GM10248 (cell line): ENCODE measurements around the gene CD6.

Experiments used
- CTCF ChIA-PET: fragments of 300-600 bp; sonication (Branson Sonifier 250); formaldehyde crosslinking; extraction: SDS; loops from one replicate; lab custom pipeline; 2021; ENCODE audit warnings: antibody characterized with exemption; lab: Yijun Ruan, JAX
- POLR2A ChIA-PET: fragments of 350-650 bp; sonication (Branson Sonifier 250); formaldehyde crosslinking; extraction: SDS; loops from one replicate; lab custom pipeline; 2020; ENCODE audit warnings: antibody characterized with exemption; lab: Yijun Ruan, JAX
- DNase-seq: peaks from one replicate; pipeline ENCODE4 v3.0.0; 2012; ENCODE audit errors: extremely low spot score
- TF ChIP-seq, protein P1 (sequence below): IDR thresholded peaks from 2 replicates; pipeline ENCODE4 v1.5.1; 2012; ENCODE audit warnings: mild to moderate bottlenecking, low read depth; ENCODE audit errors: extremely low read depth, missing control alignments, control extremely low read depth

Gene CD6

DNA sequence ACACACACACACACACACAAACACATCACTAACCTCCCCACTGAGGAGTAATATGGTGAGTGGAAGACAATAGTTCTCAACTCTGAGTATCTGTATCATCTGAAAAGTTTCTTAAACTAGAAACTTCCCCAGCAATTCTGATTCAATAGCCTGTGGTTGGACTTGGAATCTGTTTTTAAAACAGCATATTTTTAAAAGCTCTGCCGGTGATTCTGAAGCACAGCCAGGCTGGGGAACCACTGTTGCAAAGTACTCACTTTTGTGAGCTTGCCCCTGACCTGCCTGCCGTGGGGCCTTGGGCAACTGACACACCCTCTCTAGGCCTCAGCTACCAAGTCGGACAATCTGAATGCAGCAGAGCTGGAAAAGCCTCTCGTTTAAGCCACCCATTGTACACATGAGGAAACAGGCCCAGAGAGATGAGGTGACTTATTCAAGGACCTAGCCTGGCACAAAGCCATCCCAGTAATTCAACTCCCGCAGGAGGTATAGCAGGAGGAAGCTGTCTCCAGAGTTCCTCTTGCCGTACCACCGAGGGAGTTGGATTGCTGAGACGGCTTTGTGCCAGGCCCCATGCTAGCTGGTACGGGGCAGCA lies 28.4 kb upstream of the CD6 start:
- POLR2A ChIA-PET: interaction anchor here (1.1 kb wide), 1 partner anchor 11 kb away, joined by 3 read pairs; no protein-coding TSS in a partner anchor
- CTCF ChIA-PET: interaction anchor here (1.2 to 2.8 kb wide), 6 partner anchors 8 to 170 kb away, joined by 3 to 9 read pairs (median 4); no protein-coding TSS in a partner anchor
- TF ChIP-seq, protein P1, sequence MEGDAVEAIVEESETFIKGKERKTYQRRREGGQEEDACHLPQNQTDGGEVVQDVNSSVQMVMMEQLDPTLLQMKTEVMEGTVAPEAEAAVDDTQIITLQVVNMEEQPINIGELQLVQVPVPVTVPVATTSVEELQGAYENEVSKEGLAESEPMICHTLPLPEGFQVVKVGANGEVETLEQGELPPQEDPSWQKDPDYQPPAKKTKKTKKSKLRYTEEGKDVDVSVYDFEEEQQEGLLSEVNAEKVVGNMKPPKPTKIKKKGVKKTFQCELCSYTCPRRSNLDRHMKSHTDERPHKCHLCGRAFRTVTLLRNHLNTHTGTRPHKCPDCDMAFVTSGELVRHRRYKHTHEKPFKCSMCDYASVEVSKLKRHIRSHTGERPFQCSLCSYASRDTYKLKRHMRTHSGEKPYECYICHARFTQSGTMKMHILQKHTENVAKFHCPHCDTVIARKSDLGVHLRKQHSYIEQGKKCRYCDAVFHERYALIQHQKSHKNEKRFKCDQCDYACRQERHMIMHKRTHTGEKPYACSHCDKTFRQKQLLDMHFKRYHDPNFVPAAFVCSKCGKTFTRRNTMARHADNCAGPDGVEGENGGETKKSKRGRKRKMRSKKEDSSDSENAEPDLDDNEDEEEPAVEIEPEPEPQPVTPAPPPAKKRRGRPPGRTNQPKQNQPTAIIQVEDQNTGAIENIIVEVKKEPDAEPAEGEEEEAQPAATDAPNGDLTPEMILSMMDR: no peak
- no peak for DNase-seq

DNA sequence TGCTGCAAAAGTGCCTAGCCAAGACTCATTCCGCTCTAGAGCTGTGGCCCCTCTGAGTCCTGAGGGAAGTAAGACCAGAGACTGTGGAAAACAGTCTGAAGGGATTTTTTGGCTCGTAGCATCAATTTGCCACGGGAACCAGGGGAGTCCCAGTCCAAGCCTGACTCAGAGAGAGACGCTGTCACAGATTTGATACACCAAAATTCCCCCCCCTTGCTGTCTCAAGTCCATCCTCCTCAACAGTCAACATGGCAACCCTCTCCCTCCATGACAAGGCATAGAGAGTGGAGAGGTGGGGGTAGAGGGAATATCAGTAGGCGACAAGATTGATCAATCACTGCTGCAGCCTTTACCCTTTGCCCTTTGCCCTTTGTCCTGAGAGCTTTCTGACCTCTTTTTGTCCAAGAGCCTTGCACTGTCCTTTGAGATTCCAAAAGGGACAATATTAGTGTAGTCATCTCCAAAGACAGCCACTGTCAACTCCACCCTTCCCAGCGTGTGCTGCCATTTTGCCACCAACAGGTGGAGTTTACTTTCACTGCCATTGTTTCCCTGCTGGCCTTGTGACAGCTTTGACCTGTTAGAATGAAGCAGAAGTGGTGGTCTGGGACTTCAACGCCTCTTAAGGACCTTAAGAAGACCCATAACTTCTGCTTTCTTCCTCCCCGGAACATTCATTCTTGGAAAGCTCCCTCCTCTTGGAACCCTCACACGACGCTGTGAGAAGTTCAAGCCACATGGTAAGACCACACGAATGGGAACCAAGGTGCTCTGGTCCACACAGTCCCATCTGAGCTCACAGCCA lies 26.8 kb upstream of the CD6 start:
- ChIA-PET CTCF (interaction anchor here (1.0 to 2.4 kb wide), 5 partner anchors 10 to 31 kb away, joined by 3 to 8 read pairs (median 5); partner anchors contain the start of gene TMEM109), POLR2A (no interaction called here)
- TF ChIP-seq, protein P1: peak; percentile 18
- no peak for DNase-seq

DNA sequence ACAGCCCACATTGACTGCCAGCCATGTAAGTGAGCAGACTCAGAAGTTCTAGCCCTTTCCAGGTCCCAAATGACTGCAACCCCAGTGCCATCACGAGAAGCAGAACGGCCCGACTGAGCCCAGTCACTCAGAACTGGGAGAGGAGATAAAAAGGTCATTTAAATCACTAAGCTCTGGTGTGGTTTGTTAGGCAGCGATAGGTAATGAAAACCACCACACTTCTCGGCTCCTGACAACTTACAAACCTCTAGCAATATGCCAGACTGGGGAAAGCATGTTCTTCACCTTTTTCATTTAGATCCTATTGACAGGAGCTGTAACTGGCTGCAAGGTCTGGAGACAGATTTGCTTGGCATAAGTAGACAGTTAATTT lies 26.2 kb upstream of the CD6 start:
- CTCF ChIA-PET: interaction anchor here (0.9 to 2.4 kb wide), 8 partner anchors 9 to 243 kb away, joined by 3 to 8 read pairs (median 4); partner anchors contain the start of gene TMEM109
- POLR2A ChIA-PET: interaction anchor here (0.7 kb wide), 1 partner anchor 30 kb away, joined by 3 read pairs; no protein-coding TSS in a partner anchor
- TF ChIP-seq, protein P1: no peak
- no peak for DNase-seq

DNA sequence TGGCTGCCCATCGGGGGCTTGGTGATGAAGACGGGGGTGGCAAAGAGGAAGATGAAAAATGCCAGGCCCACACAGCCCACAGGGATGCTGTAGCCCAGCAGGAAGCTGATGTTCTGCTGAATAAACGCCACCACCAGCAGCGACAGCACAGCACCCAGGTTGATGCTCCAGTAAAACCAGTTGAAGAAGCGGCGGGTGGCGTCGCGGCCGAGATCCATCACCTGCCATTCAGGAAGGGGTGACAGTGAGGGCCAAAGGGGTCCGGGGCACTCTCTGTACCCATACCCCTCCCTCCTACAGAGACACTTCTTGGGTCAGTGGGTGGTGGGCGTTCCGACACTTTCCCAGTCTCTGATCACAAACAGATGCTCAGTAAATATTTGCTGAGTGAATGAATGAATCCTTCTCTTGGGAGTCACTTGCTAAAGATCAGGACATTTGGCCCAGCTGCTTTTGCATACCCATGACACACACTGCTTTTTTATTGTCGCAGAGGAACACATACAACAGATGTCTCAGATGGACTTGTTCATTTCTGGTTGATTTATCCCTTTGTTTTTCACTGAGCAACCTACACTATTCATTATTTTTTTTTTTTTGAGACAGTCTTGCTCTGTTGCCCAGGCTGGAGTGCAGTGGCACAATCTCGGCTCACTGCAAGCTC lies 24.7 kb upstream of the CD6 start:
- no peak for DNase-seq
- ChIA-PET CTCF (interaction anchor here (1.2 to 2.4 kb wide), 4 partner anchors 10 to 184 kb away, joined by 4 to 8 read pairs (median 6); partner anchors contain the start of gene TMEM109), POLR2A (no interaction called here)
- TF ChIP-seq, protein P1: no peak

DNA sequence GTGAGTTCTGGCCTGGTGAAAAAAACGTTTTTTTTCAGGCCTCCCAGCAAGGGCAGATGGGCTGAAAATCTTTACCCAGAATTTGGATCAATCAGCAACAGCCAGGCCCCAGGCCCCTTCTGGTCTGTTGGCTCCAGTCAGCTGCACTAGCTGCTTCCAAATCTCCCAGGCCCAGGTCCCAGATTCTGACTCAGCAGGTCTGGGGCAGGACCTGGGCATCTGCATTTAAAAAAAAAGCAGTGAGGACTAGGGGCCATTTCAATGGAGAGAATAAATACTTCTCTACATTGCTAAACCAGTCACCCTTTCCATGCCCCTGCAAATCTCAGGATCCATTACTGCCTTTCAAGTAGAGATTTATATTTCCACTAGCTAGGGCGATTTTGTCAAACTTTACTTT lies 23.8 kb upstream of the CD6 start:
- TF ChIP-seq, protein P1: no peak
- ChIA-PET CTCF (interaction anchor here (0.9 to 4.3 kb wide), 5 partner anchors 23 to 384 kb away, joined by 3 to 15 read pairs (median 4); partner anchors contain the start of gene CD6), POLR2A (no interaction called here)
- no peak for DNase-seq

DNA sequence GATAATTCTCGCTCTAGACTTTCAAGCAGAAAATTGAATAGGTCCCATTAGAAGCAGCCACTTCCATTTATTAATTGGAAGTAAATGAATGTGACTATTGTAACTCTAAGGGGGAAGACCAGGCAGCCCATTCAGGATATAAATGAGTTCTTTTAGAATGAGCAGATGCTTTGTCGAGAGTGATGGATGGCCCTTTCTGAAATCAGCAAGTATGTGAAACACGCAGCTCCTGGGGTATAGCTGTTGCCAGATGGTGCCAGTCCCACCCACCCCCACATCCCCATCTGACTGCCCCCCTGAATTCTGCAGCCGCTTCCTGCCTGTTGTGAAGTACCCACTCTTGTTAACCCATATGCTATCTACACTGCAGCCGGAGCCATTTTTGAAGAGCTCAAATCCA lies 23.2 kb upstream of the CD6 start:
- no peak for DNase-seq
- CTCF ChIA-PET: interaction anchor here (0.9 to 4.3 kb wide), 6 partner anchors 22 to 384 kb away, joined by 3 to 15 read pairs (median 4); partner anchors contain the start of gene CD6
- POLR2A ChIA-PET: interaction anchor here (0.6 kb wide), 1 partner anchor 192 kb away, joined by 3 read pairs; no protein-coding TSS in a partner anchor
- TF ChIP-seq, protein P1: no peak
